Nephron progenitor cell (in vitro differentiated cells): ENCODE results near the gene TNS1.
A peak's percentile ranks its signal among the peaks of the same experiment; 100 is the strongest.

ENCODE experiments used
- DNase-seq: peaks from one replicate; pipeline ENCODE4 v3.0.0; 2021
- H3K27ac Mint-ChIP-seq: 2 replicates; pipeline ENCODE4 v1.8.0; 2021; ENCODE audit warnings: mild to moderate bottlenecking, moderate library complexity, mixed read lengths
- H3K27me3 Mint-ChIP-seq: 2 replicates; pipeline ENCODE4 v1.8.0; 2021; ENCODE audit warnings: mild to moderate bottlenecking, low read depth, mixed read lengths; ENCODE audit not compliant: poor library complexity
- H3K36me3 Mint-ChIP-seq: 2 replicates; pipeline ENCODE4 v1.8.0; 2021; ENCODE audit warnings: low read depth, mixed read lengths
- H3K4me1 Mint-ChIP-seq: 2 replicates; pipeline ENCODE4 v1.8.0; 2021; ENCODE audit warnings: mixed read lengths
- H3K4me3 Mint-ChIP-seq: 2 replicates; pipeline ENCODE4 v1.8.0; 2021; ENCODE audit warnings: mild to moderate bottlenecking, moderate library complexity, mixed read lengths
- H3K9me3 Mint-ChIP-seq: 2 replicates; pipeline ENCODE4 v1.8.0; 2021; ENCODE audit warnings: mild to moderate bottlenecking, moderate library complexity, mixed read lengths
- TF ChIP-seq, protein P1 (sequence below): fragments of 200-600 bp; sonication (generic); IDR thresholded peaks from 2 replicates; pipeline ENCODE4 v1.5.0; 2021; ENCODE audit warnings: antibody characterized with exemption

Gene TNS1

DNA sequence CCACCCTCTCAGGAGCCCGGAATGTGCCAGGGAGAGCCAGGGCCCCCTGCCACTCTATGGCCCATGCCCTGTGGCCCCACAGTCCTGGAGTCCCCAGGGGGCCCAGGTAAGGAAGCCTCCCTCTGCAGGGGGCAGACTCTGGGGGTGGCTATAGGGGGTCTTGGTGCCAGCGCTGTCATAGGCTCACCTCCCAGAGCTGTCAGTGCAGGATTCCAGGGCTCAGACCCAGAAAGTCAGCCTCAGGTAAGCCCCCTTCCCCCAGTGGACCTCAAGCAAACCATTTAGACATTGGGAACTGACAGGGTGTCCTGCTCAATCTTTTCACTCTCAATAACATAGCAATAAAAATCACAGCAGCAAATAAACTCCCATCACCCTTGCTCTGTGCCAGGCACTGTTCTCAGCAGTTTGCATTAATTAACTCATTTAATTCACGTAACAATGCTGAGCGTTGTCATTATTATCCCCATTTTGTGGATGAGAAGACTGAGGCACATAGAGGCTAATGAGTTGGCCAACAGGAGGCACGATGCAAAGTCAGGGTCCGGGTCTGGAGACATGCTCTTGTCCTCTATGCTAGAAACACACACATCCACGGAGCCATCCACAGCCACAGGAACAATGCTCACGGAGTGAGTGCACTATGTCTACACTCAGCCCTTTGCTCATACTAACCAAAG, 79.6 kb downstream of the TNS1 start:
- H3K27me3 Mint-ChIP-seq: peaks cover 8% of the 10 kb centered on the region
- TF ChIP-seq, protein P1, sequence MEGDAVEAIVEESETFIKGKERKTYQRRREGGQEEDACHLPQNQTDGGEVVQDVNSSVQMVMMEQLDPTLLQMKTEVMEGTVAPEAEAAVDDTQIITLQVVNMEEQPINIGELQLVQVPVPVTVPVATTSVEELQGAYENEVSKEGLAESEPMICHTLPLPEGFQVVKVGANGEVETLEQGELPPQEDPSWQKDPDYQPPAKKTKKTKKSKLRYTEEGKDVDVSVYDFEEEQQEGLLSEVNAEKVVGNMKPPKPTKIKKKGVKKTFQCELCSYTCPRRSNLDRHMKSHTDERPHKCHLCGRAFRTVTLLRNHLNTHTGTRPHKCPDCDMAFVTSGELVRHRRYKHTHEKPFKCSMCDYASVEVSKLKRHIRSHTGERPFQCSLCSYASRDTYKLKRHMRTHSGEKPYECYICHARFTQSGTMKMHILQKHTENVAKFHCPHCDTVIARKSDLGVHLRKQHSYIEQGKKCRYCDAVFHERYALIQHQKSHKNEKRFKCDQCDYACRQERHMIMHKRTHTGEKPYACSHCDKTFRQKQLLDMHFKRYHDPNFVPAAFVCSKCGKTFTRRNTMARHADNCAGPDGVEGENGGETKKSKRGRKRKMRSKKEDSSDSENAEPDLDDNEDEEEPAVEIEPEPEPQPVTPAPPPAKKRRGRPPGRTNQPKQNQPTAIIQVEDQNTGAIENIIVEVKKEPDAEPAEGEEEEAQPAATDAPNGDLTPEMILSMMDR: no peak
- no peak overlapping the region for H3K4me3 Mint-ChIP-seq
- peaks cover 66% of the 10 kb centered on the region for H3K4me1 Mint-ChIP-seq
- no peaks in the 10 kb centered on the region for H3K36me3 Mint-ChIP-seq
- no peak overlapping the region for H3K27ac Mint-ChIP-seq
- no peaks in the 10 kb centered on the region for H3K9me3 Mint-ChIP-seq
- DNase-seq: no peak

DNA sequence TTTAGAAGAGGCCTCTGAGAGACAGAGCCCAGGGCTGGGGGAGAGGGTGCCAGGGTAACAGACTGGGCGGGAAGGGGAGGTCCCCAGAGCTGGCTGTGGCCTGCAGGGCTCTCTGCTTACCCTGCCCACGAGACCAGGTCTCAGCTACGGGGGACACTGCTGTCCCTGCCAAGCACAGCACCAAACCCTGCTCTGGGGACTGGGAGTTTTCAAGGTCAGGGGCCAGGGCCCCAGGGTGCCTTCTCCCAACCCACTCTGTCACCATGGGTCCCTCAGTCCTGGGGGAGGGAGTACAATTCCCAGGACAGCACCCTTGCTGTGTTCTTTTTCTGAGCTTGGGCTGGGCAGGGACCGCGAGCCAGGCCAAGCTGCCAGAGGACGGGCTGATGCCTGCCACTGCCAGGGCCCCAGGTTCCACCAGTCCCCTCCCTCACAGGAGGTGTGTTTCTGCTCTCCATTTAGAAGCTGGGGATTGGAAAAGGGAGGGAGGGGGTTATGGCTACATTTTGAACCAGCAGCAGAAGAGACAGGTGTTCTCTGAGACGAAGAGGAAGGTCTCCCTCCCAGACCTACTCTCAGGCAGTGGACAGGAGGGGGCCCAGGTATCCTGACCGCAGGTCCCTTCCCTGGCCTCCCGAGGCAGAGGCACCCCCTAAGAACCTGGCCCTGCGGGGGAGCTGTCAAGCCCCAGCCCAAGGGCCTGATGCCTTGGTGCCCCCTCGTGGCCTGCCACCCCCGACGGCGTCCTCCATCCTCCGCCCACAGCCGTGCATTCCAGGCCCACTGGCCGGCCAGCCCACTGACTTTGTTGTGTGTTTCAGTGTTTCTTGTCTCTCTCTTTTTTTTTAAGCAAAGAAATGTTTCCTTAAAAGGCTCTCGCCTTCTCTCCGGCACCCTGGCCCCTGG, 80.4 kb downstream of the TNS1 start:
- no peak overlapping the region for H3K4me3 Mint-ChIP-seq
- no peaks in the 10 kb centered on the region for H3K9me3 Mint-ChIP-seq
- H3K27ac Mint-ChIP-seq: no peak overlapping the region
- TF ChIP-seq, protein P1: no peak
- H3K4me1 Mint-ChIP-seq: peaks cover 70% of the 10 kb centered on the region
- peak; percentile 50 for DNase-seq
- no peaks in the 10 kb centered on the region for H3K36me3 Mint-ChIP-seq
- peaks cover 8% of the 10 kb centered on the region for H3K27me3 Mint-ChIP-seq

DNA sequence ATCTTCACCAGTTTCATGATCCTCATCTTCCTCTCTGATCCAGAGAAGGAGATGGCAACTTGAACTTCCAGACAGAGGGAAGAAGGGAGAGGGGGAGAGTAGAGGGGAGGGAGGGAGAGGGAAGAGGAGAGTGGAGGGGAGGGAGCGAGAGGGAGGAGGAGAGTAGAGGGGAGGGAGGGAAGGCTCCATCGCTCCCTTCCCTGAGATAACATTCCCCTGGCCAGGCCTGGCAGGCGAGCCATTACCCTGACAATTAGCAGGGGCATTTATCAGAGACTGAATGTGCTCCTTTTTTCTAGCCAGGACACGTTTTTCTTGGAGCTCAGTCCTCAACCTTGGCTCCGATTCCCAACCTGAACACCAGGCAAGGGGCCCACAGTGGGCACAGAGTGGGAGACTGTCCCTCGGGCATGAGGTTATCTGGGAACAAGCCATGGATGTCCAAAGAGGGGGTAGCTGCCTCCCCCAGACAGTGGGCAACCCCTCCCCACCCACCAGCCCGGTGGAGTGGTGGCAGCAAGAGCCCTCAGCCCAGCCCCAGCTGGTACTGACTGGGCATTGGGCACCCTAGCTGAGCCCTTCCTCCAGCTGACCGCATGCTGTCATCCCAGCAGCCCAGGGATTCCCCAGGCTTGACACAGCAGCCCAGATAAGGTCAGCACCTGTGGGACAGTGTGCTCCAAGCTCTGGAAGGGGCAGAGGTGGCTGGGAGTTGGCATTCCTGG, 81.8 kb downstream of the TNS1 start:
- H3K36me3 Mint-ChIP-seq: no peaks in the 10 kb centered on the region
- H3K9me3 Mint-ChIP-seq: no peaks in the 10 kb centered on the region
- H3K4me3 Mint-ChIP-seq: no peak overlapping the region
- peaks cover 78% of the 10 kb centered on the region for H3K4me1 Mint-ChIP-seq
- DNase-seq: no peak
- TF ChIP-seq, protein P1: no peak
- H3K27ac Mint-ChIP-seq: no peak overlapping the region
- H3K27me3 Mint-ChIP-seq: peaks cover 11% of the 10 kb centered on the region

DNA sequence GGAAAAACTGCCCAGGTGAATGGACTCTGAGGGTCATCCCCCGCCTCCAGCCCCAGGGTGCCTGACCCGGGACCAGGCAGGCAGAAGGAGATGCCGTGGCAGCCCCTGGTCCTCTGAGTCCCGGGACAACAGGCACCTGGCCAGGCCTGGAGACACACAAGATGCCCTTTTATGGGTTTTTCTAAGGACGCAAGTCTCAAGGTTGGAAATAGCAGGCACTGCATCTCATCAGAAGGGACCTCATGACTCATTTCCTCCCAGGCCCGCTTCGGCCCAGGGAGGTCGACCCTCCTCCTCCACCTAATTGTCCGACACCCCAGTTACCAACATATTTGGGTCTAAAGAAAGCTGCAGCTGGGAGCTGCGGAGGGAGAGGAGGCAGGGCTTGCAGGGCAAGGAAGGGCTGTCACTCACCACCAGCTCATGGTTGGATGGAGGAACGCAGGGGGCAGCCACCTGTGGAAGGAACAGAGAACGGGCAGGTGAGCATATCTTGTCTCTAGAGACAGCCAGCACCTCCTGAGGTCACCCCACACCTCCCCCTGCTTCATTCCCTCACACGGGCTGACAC, 82.9 kb downstream of the TNS1 start:
- Mint-ChIP-seq H3K4me1 (peaks cover 85% of the 10 kb centered on the region), H3K27ac (no peak overlapping the region), H3K36me3 (no peaks in the 10 kb centered on the region), H3K4me3 (no peak overlapping the region), H3K27me3 (peaks cover 15% of the 10 kb centered on the region), H3K9me3 (no peaks in the 10 kb centered on the region)
- no peak for DNase-seq
- TF ChIP-seq, protein P1: no peak

DNA sequence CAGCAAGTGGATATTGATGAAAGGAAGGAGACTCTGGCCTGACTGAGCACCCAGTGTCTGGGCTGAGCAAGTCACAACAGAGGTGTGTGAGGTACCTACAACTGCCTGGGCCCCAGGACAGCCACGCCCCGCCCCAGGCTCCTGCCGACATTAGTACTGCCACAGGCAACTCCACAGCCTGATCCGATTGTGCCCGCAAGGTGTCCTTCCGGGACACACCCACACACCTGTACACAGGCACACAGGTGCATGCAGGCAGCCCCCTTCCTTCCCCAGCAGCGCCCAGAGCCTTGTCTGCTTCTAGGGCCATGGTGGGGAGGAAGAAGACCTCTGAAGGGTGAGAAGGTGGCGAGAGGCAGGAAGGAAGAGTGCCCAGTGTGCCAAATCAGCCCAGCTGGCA, 83.6 kb downstream of the TNS1 start:
- Mint-ChIP-seq H3K27ac (no peak overlapping the region), H3K4me3 (peak overlapping the region; percentile 35), H3K36me3 (no peaks in the 10 kb centered on the region), H3K27me3 (peaks cover 22% of the 10 kb centered on the region), H3K4me1 (peaks cover 86% of the 10 kb centered on the region), H3K9me3 (no peaks in the 10 kb centered on the region)
- DNase-seq: no peak
- TF ChIP-seq, protein P1: no peak
